ENCODE results near the gene PSMB11.

The PSMB11 gene

GRCh38 chr14:23018107-23018506, 23.9 kb upstream of the PSMB11 start:
- H3K4me3 ChIP-seq (ENCODE audit: low read length), result no peak overlapping the region
- DNase-seq (ENCODE audit: low read depth), result no peak
- TF ChIP-seq CTCF (conservative IDR thresholded peaks at IDR 0.05; ENCODE audit: low read length), result no peak

GRCh38 chr14:23020143-23021128, 21.6 kb upstream of the PSMB11 start:
- no peak overlapping the region for H3K4me3 ChIP-seq (ENCODE audit: low read length)
- TF ChIP-seq CTCF (conservative IDR thresholded peaks at IDR 0.05; ENCODE audit: low read length), result no peak
- no peak for DNase-seq (ENCODE audit: low read depth)

GRCh38 chr14:23021434-23021833, 20.6 kb upstream of the PSMB11 start:
- H3K4me3 ChIP-seq (ENCODE audit: low read length), result no peak overlapping the region
- DNase-seq (ENCODE audit: low read depth), result no peak
- no peak for TF ChIP-seq CTCF (conservative IDR thresholded peaks at IDR 0.05; ENCODE audit: low read length)

GRCh38 chr14:23021889-23022442, 20.0 kb upstream of the PSMB11 start:
- H3K4me3 ChIP-seq (ENCODE audit: low read length), result no peak overlapping the region
- no peak for TF ChIP-seq CTCF (conservative IDR thresholded peaks at IDR 0.05; ENCODE audit: low read length)
- DNase-seq (ENCODE audit: low read depth), result no peak

- no peak overlapping the region for H3K4me3 ChIP-seq (ENCODE audit: low read length)
- DNase-seq (ENCODE audit: low read depth), result no peak
- TF ChIP-seq CTCF (conservative IDR thresholded peaks at IDR 0.05; ENCODE audit: low read length), result no peak
Measured at GRCh38 chr14:23023022-23023794, 18.8 kb upstream of the PSMB11 start.

- TF ChIP-seq CTCF (conservative IDR thresholded peaks at IDR 0.05; ENCODE audit: low read length), result no peak
- DNase-seq (ENCODE audit: low read depth), result no peak
Measured at GRCh38 chr14:23023795-23024152, 18.2 kb upstream of the PSMB11 start.

More at GRCh38 chr14:23023795-23024152, 18.2 kb upstream of the PSMB11 start:
- no peak overlapping the region for H3K4me3 ChIP-seq (ENCODE audit: low read length)
